Psoas muscle (tissue), 8 donors: ENCODE results near the gene BCL2A1. TPM values are rescaled to one million over a fixed set of nuclear protein-coding genes. Genes with fewer than 3 reads are reported as not detected.

Source experiments
- ATAC-seq, 4 donors: fragments of 200-7000 bp; cut with Tn5 transposase; one replicate each; pipeline ENCODE4 v1.9.1; 2020; ENCODE audit warnings: moderate library complexity in 3 of 4, mild to moderate bottlenecking in 2 of 4
- DNase-seq, 2 donors: peaks; one replicate each; pipeline ENCODE4 v3.0.0-alpha.2; 2020
- H3K27ac ChIP-seq: fragments of 200-600 bp; one replicate; pipeline ENCODE4 v1.8.0; 2022
- H3K27me3 ChIP-seq, 3 donors: fragments of 200-600 bp in 1 of 3; one replicate each; pipeline versions ENCODE4 v1.6.1 to v1.8.0; 2013 to 2022; ENCODE audit warnings: low read length in 2 of 3, mild to moderate bottlenecking in 2 of 3, moderate library complexity in 1 of 3; ENCODE audit not compliant: insufficient read depth in 3 of 3
- H3K36me3 ChIP-seq, 2 donors: fragments of 200-600 bp in 1 of 2; one replicate each; pipeline versions ENCODE4 v1.6.1 to v1.8.0; 2013 to 2022; ENCODE audit warnings: low read depth in 1 of 2, mild to moderate bottlenecking in 1 of 2, moderate library complexity in 1 of 2; ENCODE audit not compliant: insufficient read depth in 1 of 2
- H3K4me1 ChIP-seq: fragments of 200-600 bp; one replicate; pipeline ENCODE4 v1.8.0; 2022
- H3K4me3 ChIP-seq: fragments of 200-600 bp; one replicate; pipeline ENCODE4 v1.8.0; 2022; ENCODE audit warnings: mild to moderate bottlenecking
- H3K9me3 ChIP-seq: fragments of 200-600 bp; one replicate; pipeline ENCODE4 v1.8.0; 2022
- CTCF ChIP-seq: fragments of 200-600 bp; IDR thresholded peaks from one replicate; pipeline ENCODE4 v1.8.0; 2022; ENCODE audit warnings: antibody characterized with exemption
- WGBS, 3 donors: extraction: QIAGEN DNeasy Blood & Tissue Kit; methylation state at CpG; one replicate each; pipeline versions ENCODE4 v1.1.6 to v1.1.7; 2013; 5-methylcytosine and 5-hydroxymethylcytosine counted together
- intact Hi-C, 2 donors: fragments of 100-400 bp; cut with DNase I; formaldehyde crosslinking; loops; one replicate each; pipeline versions ENCODE4 v1.11.0 to v1.14.2; 2022
- polyA plus RNA-seq, 3 donors: library from polyadenylated mRNA; stranded (reverse); fragments of 200-250 nt; gene quantifications; one replicate each; pipeline ENCODE4 v1.2.3, GENCODE V29; 2013
- total RNA-seq, 4 donors: library from RNA; stranded (reverse); fragmentation: NEBNext Ultra II Directional in 2 of 4; extraction: Animal tissue kit (Norgen Biotek cat#: 25700) in 2 of 4; gene quantifications; one replicate each; pipeline versions ENCODE4 v1.2.1 to v1.2.4, GENCODE V29; 2021 to 2023
- donor health status: healthy with polysubstance abuse.
- donor health status: DM: no; HTN: no; CAD: no; lungs with moderate emphysema.
- donor health status: Bipolar disorder and iron deficiency.
- donor health status: healthy.
- donor health status: DM: yes; HTN: yes; CAD: no.
- donor health status: DM: no; HTN: no; CAD: no.
- donor health status: DM: no; HTN: no; CAD: no.
- donor health status: DM: yes; HTN: yes; CAD: no.

The BCL2A1 gene
- total and polyA plus RNA-seq, 7 donors, result 0.18 to 1.2 (median 1.0) TPM; not detected in 1

- H3K9me3 ChIP-seq, result no peaks in the 10 kb centered on the region
- H3K27me3 ChIP-seq, result no peaks in the 10 kb centered on the region
- intact Hi-C loops, result no loop called here
- ATAC-seq (no peak), DNase-seq (no peak)
- no peak overlapping the region for H3K27ac ChIP-seq
- TF ChIP-seq CTCF, result no peak
- WGBS, 3 donors, result 52 to 64% (median 56%) methylated on average over 6 of the region's 6 CpGs
- no peaks in the 10 kb centered on the region for H3K36me3 ChIP-seq
- H3K4me1 ChIP-seq, result no peaks in the 10 kb centered on the region
- no peak overlapping the region for H3K4me3 ChIP-seq
These were observed 39.2 kb upstream of the BCL2A1 start for GRCh38 chr15:80010131-80010673.

GRCh38 chr15:80007532-80007931 is 36.5 kb upstream of the BCL2A1 start:
- no peak for DNase-seq
- Histone ChIP-seq H3K27ac (no peak overlapping the region), H3K4me3 (no peak overlapping the region), H3K9me3 (no peaks in the 10 kb centered on the region), H3K36me3 (no peaks in the 10 kb centered on the region), H3K4me1 (no peaks in the 10 kb centered on the region), H3K27me3 (no peaks in the 10 kb centered on the region)
- TF ChIP-seq CTCF, result no peak
- WGBS, 3 donors, result 87 to 92% (median 89%) methylated on average over 5 of the region's 5 CpGs
- intact Hi-C loops, result no loop called here
- ATAC-seq, result no peak

GRCh38 chr15:80006946-80007345 is 36.0 kb upstream of the BCL2A1 start:
- no peaks in the 10 kb centered on the region for H3K9me3 ChIP-seq
- H3K27ac ChIP-seq, result no peak overlapping the region
- 84 to 87% (median 86%) methylated on average over 5 of the region's 5 CpGs for WGBS, 3 donors
- H3K36me3 ChIP-seq, result no peaks in the 10 kb centered on the region
- intact Hi-C loops, result no loop called here
- no peak for DNase-seq
- no peak for TF ChIP-seq CTCF
- no peaks in the 10 kb centered on the region for H3K27me3 ChIP-seq
- H3K4me3 ChIP-seq, result no peak overlapping the region
- H3K4me1 ChIP-seq, result no peaks in the 10 kb centered on the region
- no peak for ATAC-seq

- H3K9me3 ChIP-seq, result no peaks in the 10 kb centered on the region
- no peak overlapping the region for H3K27ac ChIP-seq
- H3K27me3 ChIP-seq, result no peaks in the 10 kb centered on the region
- no peak overlapping the region for H3K4me3 ChIP-seq
- 94 to 97% (median 97%) methylated on average over 6 of the region's 6 CpGs for WGBS, 3 donors
- no peak for TF ChIP-seq CTCF
- no peaks in the 10 kb centered on the region for H3K4me1 ChIP-seq
- ATAC-seq (no peak), DNase-seq (no peak)
- intact Hi-C loops, result no loop called here
- H3K36me3 ChIP-seq, result no peaks in the 10 kb centered on the region
These were observed 33.0 kb upstream of the BCL2A1 start for GRCh38 chr15:80003934-80004472.

- DNase-seq (no peak), ATAC-seq (no peak)
- WGBS, 3 donors, result 82 to 87% (median 86%) methylated on average over 12 of the region's 12 CpGs
- no peaks in the 10 kb centered on the region for H3K4me1 ChIP-seq
- TF ChIP-seq CTCF, result no peak
- H3K27ac ChIP-seq, result no peak overlapping the region
- intact Hi-C loops, result no loop called here
- H3K36me3 ChIP-seq, result no peaks in the 10 kb centered on the region
- no peak overlapping the region for H3K4me3 ChIP-seq
- H3K9me3 ChIP-seq, result no peaks in the 10 kb centered on the region
- no peaks in the 10 kb centered on the region for H3K27me3 ChIP-seq
These were observed 32.2 kb upstream of the BCL2A1 start for GRCh38 chr15:80003171-80003570.
